NCI-H524 treated with DMSO at 0.1 percent for 48 hours (cell line): ENCODE results near the gene SPR.

ENCODE experiments used
- DNase-seq: peaks from one replicate; lab custom pipeline; 2025; lab: John Stamatoyannopoulos, UW

The SPR gene

DNA sequence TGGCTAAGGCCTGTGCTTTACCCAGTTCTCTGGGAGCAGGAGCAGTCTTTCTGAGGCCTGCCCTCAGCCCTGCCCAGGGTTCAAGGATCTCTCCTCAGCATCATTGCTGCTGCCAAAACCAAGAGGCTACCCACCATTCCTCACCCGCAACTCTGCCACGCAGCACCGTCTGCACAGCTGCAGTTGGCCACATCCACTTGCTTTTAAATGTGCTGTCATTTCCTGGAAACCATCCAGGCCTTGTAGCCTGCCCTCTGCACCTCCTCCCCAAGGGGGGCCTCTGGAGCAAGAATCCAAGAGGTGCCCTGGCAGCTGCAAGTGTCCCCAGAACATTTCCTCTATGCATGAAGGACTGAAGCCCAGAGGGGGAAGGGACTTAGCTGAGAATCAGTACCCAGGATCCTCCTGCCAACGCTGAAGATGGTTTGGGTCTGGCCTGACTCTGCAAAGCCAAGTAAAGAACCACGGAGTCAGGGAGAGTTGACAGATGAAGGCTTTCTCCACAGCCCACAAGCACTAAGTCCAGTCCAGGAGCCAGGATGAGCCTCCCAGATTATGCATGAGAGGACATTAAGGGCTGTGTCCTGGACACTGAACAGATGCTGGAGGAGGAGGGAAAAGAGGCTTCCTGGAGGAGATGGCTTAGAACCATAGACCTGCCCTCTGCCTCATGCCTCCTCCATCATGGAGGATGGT is 45.0 kb downstream of the SPR start:
- DNase-seq, result no peak

DNA sequence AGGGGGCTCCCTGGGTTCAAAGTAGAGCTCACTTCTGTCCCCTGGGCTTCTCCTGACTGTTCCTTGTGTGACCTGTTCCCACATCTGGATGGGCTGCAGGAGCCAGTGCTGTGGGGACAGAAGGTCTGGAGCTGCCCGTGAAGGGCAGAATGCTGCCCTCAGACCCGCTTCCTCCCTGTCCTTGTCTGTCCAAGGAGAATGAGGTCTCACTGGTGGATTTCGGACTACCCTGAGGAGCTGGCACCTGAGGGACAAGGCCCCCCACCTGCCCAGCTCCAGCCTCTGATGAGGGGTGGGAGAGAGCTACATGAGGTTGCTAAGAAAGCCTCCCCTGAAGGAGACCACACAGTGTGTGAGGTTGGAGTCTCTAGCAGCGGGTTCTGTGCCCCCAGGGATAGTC is 45.6 kb downstream of the SPR start:
- no peak for DNase-seq

DNA sequence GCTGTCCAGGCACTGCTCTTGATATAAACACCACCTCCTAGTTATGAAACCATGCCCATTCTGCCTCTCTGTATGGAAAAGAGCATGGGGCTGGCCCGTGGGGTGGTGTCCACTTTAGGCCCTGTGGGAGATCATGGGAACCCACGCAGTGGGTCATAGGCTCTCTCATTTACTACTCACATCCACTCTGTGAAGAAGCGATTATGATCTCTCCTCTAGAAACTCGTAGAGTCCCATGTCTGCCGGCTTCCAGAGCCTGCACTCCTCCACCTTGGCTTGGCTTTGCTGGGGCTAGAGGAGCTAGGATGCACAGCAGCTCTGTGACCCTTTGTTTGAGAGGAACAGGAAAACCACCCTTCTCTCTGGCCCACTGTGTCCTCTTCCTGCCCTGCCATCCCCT is 46.0 kb downstream of the SPR start:
- DNase-seq, result no peak

DNA sequence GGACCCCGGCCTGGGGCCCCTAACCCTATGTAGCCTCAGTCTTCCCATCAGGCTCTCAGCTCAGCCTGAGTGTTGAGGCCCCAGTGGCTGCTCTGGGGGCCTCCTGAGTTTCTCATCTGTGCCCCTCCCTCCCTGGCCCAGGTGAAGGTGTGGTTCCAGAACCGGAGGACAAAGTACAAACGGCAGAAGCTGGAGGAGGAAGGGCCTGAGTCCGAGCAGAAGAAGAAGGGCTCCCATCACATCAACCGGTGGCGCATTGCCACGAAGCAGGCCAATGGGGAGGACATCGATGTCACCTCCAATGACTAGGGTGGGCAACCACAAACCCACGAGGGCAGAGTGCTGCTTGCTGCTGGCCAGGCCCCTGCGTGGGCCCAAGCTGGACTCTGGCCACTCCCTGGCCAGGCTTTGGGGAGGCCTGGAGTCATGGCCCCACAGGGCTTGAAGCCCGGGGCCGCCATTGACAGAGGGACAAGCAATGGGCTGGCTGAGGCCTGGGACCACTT is 46.5 kb downstream of the SPR start:
- no peak for DNase-seq

DNA sequence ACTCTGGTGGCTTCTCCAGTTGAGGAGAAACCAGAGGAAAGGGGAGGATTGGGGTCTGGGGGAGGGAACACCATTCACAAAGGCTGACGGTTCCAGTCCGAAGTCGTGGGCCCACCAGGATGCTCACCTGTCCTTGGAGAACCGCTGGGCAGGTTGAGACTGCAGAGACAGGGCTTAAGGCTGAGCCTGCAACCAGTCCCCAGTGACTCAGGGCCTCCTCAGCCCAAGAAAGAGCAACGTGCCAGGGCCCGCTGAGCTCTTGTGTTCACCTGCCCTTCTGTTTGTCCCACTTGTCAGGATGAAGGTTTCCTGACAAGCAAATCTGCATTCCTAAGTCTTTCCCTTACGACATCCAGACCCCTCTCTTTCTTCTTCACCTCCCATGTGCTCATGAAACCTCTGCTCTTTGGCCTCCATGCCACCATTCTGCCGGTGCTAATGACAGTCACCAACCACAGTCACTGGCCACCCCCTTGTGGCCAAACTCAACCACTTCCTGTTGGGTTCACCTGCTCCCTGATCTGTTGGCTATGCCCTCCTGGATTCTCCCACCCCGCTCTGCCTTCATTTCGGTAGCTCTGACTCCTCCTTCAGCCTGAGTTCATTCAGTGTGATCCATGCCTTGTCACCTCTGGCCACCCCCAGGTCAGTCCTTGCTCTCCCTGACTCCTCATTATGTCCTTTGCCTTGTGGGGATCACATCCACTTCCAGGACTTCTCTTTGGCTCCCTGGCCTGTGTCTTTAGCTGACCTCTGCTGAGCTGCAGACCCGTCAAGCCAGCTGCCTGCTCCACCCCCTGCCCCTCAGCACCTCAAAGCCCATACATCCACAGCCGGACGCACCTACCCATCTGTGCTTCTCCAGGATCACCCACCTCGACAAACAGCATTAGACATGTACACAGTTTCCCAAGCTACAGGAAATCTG is 47.7 kb downstream of the SPR start:
- DNase-seq, result no peak

DNA sequence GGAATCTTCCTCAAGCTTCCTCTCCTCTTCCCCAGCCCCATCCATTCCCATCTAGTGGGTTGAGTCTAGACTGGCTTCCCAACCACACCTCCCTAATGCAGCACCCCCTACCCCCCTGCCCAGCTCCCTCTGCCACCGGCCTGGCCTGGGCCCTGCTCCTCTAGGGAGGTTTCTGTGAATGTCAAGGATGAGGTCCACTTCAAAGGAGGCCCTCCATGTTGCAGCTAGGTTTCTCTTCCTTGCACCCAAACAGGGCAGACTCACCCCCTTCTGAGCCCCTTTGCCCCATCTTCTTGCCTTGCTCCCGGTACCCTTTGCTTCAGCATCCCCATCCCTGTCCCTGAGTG is 48.4 kb downstream of the SPR start:
- no peak for DNase-seq

DNA sequence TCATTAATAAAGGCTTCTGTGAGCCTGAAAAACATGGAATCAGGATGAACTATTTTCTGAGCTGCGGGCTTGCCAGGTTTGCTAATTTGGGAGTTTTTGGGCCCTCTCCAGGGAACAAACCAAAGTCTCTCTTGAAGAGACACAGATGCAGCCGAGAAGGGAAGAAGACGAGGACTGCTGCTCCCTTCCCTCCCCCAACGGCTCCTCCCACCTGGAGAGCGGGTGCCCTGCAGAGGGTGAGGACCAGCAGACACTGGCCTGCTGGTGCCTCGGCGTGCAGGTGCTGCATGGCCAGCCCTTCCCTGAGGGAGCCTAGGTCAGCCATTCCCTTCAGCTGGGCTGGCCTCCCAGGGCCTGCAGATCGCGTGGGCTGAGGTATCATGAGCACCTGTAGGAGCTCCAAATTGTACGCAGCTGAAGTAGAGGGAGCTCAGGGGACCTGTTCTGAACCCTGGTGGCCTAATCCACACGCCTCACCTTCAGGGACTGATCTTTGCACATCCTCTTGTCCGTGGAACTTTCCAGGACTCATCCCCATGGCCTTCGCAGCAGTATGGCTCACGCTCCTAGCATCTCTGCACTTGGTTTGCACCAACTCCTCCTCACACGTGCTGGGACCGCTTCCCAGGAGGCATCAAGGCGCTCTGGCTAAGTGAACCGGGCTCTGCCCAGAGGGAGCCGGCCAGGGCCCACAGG is 49.6 kb downstream of the SPR start:
- DNase-seq, result no peak

DNA sequence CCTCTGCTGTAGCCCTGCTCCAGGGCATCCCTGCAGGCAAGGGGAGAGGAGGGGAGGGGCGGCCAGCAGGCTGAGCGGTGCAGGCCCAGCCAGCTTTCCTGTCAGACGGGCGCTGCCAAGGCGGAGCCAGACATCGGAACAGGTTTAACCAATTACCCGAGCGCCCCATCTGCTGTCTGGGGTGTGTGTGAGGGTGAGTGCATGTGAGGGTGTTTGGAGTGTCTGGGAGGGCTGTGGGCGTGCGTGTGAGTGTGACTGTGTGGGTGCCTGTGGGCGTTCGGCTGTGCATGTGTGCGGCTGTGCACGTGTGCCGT is 50.1 kb downstream of the SPR start:
- DNase-seq, result no peak

DNA sequence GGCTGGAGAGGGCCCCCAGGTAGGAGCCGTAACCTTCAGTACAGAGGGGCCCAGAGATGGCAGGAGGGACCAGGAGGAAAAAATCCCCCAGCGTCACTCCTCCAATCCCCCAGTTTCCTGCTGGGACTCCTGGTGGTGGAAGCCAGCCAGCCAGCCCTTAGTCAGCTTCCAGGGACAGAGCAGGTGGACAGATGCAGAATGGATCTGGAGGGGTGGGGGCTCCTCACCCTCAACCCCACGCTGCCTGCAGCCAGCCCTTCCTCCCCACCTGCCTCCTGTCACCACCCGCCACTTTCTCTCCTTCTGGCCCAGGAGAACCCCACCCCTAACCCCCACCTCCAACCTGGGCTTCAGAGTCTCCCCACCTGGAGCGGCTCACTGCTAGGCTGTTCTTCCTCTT is 51.2 kb downstream of the SPR start:
- no peak for DNase-seq

DNA sequence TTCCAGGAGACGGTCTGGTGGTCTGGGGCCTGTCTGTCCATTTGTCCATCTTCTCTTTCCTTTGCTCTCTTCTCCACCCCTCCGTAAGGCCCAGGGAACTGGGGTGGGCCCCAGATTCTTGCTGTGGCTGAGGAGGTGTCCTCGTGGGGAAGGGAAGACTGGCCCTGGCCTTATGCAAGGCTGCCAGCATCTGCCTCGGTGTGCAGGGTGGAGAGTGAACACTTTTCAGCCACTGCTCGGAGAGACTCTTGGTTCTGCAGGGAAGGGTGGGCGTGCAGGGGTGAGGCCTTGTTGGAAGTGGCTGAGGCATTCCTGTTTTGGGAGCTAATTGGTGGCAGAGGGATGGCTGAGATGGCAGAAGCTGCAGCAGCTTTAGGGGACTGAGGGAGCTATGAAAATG is 53.2 kb downstream of the SPR start:
- no peak for DNase-seq

DNA sequence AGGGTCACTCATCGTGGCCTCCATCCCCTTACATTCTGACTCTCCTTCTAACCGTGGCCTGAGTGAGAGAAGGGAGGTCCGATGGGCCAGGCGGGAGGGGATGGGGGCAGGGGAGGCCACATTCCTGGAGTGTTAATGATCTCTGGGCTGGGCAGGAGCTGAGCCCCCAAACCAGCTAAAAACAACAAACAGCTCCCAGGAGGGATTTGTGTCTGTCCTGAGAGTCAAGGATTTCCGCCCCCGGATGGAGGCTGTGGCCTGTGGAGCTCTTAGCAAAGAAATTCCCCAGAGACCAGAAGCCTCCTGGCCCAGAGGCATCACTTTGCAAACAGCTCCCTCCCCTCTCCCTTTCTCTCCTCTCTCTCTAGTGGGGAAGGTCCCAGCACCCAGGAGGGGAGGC is 53.6 kb downstream of the SPR start:
- DNase-seq, result no peak
